ENCODE measurements around the gene C11orf16. TPM values are rescaled to one million over a fixed set of nuclear protein-coding genes. Genes with fewer than 3 reads are reported as not detected.

Gene C11orf16
- total RNA-seq, 1 experiment from 2014 or later = 0.42 TPM

DNA sequence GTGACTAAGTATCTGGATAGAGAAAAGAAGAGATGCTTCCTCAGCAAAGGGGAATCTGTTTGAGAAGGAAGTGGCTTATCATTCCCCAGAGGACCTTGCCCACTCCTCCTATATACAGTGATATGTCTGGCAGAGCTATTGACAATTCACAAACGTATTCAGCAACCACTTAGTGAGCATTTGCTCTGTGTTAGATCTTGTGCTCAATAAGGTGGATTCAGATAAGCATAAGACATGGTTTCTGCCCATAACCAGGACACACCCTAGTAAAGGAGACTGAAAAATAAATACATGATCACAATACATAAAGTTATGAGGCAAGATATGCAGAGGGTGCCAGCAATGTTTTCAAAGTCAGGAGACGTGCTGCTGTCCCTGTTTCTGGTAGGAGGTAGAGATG, 30.1 kb upstream of the C11orf16 start (continued):
- TF ChIP-seq, protein P1, sequence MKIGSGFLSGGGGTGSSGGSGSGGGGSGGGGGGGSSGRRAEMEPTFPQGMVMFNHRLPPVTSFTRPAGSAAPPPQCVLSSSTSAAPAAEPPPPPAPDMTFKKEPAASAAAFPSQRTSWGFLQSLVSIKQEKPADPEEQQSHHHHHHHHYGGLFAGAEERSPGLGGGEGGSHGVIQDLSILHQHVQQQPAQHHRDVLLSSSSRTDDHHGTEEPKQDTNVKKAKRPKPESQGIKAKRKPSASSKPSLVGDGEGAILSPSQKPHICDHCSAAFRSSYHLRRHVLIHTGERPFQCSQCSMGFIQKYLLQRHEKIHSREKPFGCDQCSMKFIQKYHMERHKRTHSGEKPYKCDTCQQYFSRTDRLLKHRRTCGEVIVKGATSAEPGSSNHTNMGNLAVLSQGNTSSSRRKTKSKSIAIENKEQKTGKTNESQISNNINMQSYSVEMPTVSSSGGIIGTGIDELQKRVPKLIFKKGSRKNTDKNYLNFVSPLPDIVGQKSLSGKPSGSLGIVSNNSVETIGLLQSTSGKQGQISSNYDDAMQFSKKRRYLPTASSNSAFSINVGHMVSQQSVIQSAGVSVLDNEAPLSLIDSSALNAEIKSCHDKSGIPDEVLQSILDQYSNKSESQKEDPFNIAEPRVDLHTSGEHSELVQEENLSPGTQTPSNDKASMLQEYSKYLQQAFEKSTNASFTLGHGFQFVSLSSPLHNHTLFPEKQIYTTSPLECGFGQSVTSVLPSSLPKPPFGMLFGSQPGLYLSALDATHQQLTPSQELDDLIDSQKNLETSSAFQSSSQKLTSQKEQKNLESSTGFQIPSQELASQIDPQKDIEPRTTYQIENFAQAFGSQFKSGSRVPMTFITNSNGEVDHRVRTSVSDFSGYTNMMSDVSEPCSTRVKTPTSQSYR (CRISPR knock-in tag; IDR thresholded peaks at IDR 0.05) = no peak

GRCh38 chr11:8961401-8961800, 28.7 kb upstream of the C11orf16 start:
- ATAC-seq (no peak), DNase-seq (ENCODE audit: low spot score) (no peak)
- Mint-ChIP-seq H3K36me3 (no peaks in the 10 kb centered on the region), H3K9me3 (no peaks in the 10 kb centered on the region), H3K27ac (peak overlapping the region; percentile 39), H3K4me3 (no peak overlapping the region), H3K27me3 (ENCODE audit: low read depth) (no peaks in the 10 kb centered on the region), H3K4me1 (peaks cover 26% of the 10 kb centered on the region)
- ChIA-PET CTCF (interaction anchor here (0.6 to 3.9 kb wide), 3 partner anchors 11 to 47 kb away, joined by 3 to 110 read pairs (median 55); partner anchors contain the start of gene AKIP1), POLR2A (no interaction called here)
- TF ChIP-seq PRRX2 (CRISPR knock-in tag; IDR thresholded peaks at IDR 0.05) (no peak), ATF1 (CRISPR knock-in tag; IDR thresholded peaks at IDR 0.05) (no peak), ZNF396 (CRISPR knock-in tag; IDR thresholded peaks at IDR 0.05; ENCODE audit: borderline replicate concordance) (no peak), ZNF138 (CRISPR knock-in tag; conservative IDR thresholded peaks at IDR 0.05) (no peak), IRF2 (CRISPR knock-in tag; IDR thresholded peaks at IDR 0.05; ENCODE audit: borderline replicate concordance, low read depth) (no peak)
- TF ChIP-seq, protein P2, sequence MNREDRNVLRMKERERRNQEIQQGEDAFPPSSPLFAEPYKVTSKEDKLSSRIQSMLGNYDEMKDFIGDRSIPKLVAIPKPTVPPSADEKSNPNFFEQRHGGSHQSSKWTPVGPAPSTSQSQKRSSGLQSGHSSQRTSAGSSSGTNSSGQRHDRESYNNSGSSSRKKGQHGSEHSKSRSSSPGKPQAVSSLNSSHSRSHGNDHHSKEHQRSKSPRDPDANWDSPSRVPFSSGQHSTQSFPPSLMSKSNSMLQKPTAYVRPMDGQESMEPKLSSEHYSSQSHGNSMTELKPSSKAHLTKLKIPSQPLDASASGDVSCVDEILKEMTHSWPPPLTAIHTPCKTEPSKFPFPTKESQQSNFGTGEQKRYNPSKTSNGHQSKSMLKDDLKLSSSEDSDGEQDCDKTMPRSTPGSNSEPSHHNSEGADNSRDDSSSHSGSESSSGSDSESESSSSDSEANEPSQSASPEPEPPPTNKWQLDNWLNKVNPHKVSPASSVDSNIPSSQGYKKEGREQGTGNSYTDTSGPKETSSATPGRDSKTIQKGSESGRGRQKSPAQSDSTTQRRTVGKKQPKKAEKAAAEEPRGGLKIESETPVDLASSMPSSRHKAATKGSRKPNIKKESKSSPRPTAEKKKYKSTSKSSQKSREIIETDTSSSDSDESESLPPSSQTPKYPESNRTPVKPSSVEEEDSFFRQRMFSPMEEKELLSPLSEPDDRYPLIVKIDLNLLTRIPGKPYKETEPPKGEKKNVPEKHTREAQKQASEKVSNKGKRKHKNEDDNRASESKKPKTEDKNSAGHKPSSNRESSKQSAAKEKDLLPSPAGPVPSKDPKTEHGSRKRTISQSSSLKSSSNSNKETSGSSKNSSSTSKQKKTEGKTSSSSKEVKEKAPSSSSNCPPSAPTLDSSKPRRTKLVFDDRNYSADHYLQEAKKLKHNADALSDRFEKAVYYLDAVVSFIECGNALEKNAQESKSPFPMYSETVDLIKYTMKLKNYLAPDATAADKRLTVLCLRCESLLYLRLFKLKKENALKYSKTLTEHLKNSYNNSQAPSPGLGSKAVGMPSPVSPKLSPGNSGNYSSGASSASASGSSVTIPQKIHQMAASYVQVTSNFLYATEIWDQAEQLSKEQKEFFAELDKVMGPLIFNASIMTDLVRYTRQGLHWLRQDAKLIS (CRISPR knock-in tag; IDR thresholded peaks at IDR 0.05; ENCODE audit: borderline replicate concordance) = no peak
- TF ChIP-seq, protein P3, sequence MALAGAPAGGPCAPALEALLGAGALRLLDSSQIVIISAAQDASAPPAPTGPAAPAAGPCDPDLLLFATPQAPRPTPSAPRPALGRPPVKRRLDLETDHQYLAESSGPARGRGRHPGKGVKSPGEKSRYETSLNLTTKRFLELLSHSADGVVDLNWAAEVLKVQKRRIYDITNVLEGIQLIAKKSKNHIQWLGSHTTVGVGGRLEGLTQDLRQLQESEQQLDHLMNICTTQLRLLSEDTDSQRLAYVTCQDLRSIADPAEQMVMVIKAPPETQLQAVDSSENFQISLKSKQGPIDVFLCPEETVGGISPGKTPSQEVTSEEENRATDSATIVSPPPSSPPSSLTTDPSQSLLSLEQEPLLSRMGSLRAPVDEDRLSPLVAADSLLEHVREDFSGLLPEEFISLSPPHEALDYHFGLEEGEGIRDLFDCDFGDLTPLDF (CRISPR knock-in tag; IDR thresholded peaks at IDR 0.05) = no peak

GRCh38 chr11:8959546-8960166, 26.9 kb upstream of the C11orf16 start:
- DNase-seq (ENCODE audit: low spot score) (peak; percentile 16), ATAC-seq (peak; percentile 41)
- Mint-ChIP-seq H3K9me3 (peaks cover 3% of the 10 kb centered on the region), H3K36me3 (peaks cover 6% of the 10 kb centered on the region), H3K27me3 (ENCODE audit: low read depth) (no peaks in the 10 kb centered on the region), H3K27ac (no peak overlapping the region), H3K4me1 (peaks cover 17% of the 10 kb centered on the region), H3K4me3 (no peak overlapping the region)
- ChIA-PET POLR2A (interaction anchor here (0.6 to 1.3 kb wide), 7 partner anchors 49 to 940 kb away, joined by 3 to 5 read pairs (median 4); a partner anchor contains a TSS), CTCF (interaction anchor here (0.6 to 3.9 kb wide), 72 partner anchors 8 to 767 kb away, joined by 3 to 110 read pairs (median 4); partner anchors contain the start of genes AKIP1, ASCL3, C11orf16 and LMO1)
- TF ChIP-seq, protein P4, sequence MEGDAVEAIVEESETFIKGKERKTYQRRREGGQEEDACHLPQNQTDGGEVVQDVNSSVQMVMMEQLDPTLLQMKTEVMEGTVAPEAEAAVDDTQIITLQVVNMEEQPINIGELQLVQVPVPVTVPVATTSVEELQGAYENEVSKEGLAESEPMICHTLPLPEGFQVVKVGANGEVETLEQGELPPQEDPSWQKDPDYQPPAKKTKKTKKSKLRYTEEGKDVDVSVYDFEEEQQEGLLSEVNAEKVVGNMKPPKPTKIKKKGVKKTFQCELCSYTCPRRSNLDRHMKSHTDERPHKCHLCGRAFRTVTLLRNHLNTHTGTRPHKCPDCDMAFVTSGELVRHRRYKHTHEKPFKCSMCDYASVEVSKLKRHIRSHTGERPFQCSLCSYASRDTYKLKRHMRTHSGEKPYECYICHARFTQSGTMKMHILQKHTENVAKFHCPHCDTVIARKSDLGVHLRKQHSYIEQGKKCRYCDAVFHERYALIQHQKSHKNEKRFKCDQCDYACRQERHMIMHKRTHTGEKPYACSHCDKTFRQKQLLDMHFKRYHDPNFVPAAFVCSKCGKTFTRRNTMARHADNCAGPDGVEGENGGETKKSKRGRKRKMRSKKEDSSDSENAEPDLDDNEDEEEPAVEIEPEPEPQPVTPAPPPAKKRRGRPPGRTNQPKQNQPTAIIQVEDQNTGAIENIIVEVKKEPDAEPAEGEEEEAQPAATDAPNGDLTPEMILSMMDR (IDR thresholded peaks at IDR 0.05) = peak; percentile 43; the same call in 1 of the 2 replicates
- TF ChIP-seq ZNF317 (CRISPR knock-in tag; IDR thresholded peaks at IDR 0.05; ENCODE audit: borderline replicate concordance, low read depth) = no peak

All from WTC11 (cell line).